KMS-11 (cell line): Measurements from ENCODE around the gene CRKL.
A peak's percentile ranks its signal among the peaks of the same experiment; 100 is the strongest.

Experiments
- H2AFZ ChIP-seq: fragments of 200-600 bp; sonication (generic); 2 replicates; pipeline ENCODE4 v1.6.1; 2016; ENCODE audit warnings: antibody characterized with exemption, mixed run types, low read depth
- H3K27ac ChIP-seq: fragments of 200-600 bp; sonication (generic); 2 replicates; pipeline ENCODE4 v1.6.1; 2016; ENCODE audit warnings: mild to moderate bottlenecking, mixed run types
- H3K27me3 ChIP-seq: fragments of 200-600 bp; sonication (generic); 2 replicates; pipeline ENCODE4 v1.6.1; 2017; ENCODE audit warnings: mild to moderate bottlenecking, low read depth, mixed run types, moderate library complexity; ENCODE audit not compliant: insufficient read depth
- H3K36me3 ChIP-seq: fragments of 200-600 bp; sonication (generic); 2 replicates; pipeline ENCODE4 v1.6.1; 2017; ENCODE audit warnings: mild to moderate bottlenecking, mixed run types; ENCODE audit not compliant: insufficient read depth
- H3K4me1 ChIP-seq: fragments of 200-600 bp; sonication (generic); 2 replicates; pipeline ENCODE4 v1.6.1; 2016; ENCODE audit warnings: mild to moderate bottlenecking, low read depth, mixed run types; ENCODE audit not compliant: poor library complexity, severe bottlenecking
- H3K4me2 ChIP-seq: fragments of 200-600 bp; sonication (generic); 2 replicates; pipeline ENCODE4 v1.7.0; 2016; ENCODE audit warnings: mild to moderate bottlenecking, mixed run types
- H3K4me3 ChIP-seq: fragments of 200-600 bp; sonication (generic); IDR thresholded peaks from 2 replicates; pipeline ENCODE4 v1.6.1; 2017; ENCODE audit warnings: low read depth, low read length, mixed read lengths; ENCODE audit not compliant: insufficient read depth
- H3K79me2 ChIP-seq: fragments of 200-600 bp; sonication (generic); 2 replicates; pipeline ENCODE4 v1.6.1; 2016; ENCODE audit warnings: low read depth, mixed run types; ENCODE audit not compliant: insufficient read depth
- H3K9ac ChIP-seq: fragments of 200-600 bp; sonication (generic); 2 replicates; pipeline ENCODE4 v1.6.1; 2016; ENCODE audit warnings: mild to moderate bottlenecking, mixed run types
- H4K20me1 ChIP-seq: fragments of 200-600 bp; sonication (generic); 2 replicates; pipeline ENCODE4 v1.6.1; 2016; ENCODE audit warnings: mild to moderate bottlenecking, mixed run types; ENCODE audit not compliant: insufficient read depth
- CTCF ChIP-seq: fragments of 200-600 bp; sonication (generic); conservative IDR thresholded peaks from 2 replicates; pipeline ENCODE4 v1.6.1; 2017; ENCODE audit warnings: low read depth, mild to moderate bottlenecking, antibody characterized with exemption, low read length, moderate library complexity, mixed read lengths

CRKL gene

GRCh38 chr22:20920881-20921203 is 3.6 kb downstream of the CRKL start:
- H3K27ac ChIP-seq, result no peak overlapping the region

GRCh38 chr22:20922141-20922751 is 5.0 kb downstream of the CRKL start:
- H3K27ac ChIP-seq, result no peak overlapping the region
- H3K9ac ChIP-seq, result no peak overlapping the region
- no peak for TF ChIP-seq CTCF
- H3K4me1 ChIP-seq, result peaks cover 36% of the 10 kb centered on the region
- peaks cover 48% of the 10 kb centered on the region for H4K20me1 ChIP-seq
- no peak overlapping the region for H3K4me3 ChIP-seq
- peaks cover 98% of the 10 kb centered on the region for H3K79me2 ChIP-seq
- peak overlapping the region; percentile 21; the same call in 1 of the 2 replicates for H3K4me2 ChIP-seq
- H2AFZ ChIP-seq, result no peak overlapping the region
- H3K27me3 ChIP-seq, result no peaks in the 10 kb centered on the region
- no peaks in the 10 kb centered on the region for H3K36me3 ChIP-seq

More at GRCh38 chr22:20920881-20921203, 3.6 kb downstream of the CRKL start:
- Histone ChIP-seq H3K36me3 (no peaks in the 10 kb centered on the region), H2AFZ (no peak overlapping the region), H3K4me3 (no peak overlapping the region), H3K79me2 (peaks cover 84% of the 10 kb centered on the region), H3K4me1 (peaks cover 31% of the 10 kb centered on the region), H4K20me1 (peaks cover 48% of the 10 kb centered on the region), H3K4me2 (peak overlapping the region; percentile 53), H3K27me3 (no peaks in the 10 kb centered on the region), H3K9ac (no peak overlapping the region)
- no peak for TF ChIP-seq CTCF

DNA sequence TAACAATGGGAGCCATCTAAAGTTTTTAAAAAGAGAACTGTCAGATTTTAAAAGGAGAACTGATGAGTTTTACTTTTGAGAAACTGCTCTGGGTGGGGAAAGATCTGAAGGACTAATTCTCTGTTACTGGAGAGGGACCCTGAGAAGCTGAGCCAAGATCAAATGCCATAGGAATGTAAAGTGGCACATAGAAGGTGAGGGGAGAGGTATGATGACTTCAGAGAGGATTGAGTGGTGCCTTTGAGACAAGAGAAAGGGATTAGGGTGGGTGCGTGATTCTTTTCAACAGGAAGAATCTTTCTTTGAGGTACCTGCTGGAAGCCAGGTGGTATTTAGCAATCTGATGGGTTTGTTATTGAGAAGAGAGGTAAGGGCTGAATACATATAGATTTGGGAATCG is 9.0 kb downstream of the CRKL start:
- H3K36me3 ChIP-seq, result no peaks in the 10 kb centered on the region

GRCh38 chr22:20927940-20928572 is 10.8 kb downstream of the CRKL start:
- Histone ChIP-seq H3K4me1 (peaks cover 6% of the 10 kb centered on the region), H3K79me2 (peaks cover 96% of the 10 kb centered on the region), H3K36me3 (no peaks in the 10 kb centered on the region), H3K4me3 (no peak overlapping the region), H2AFZ (no peak overlapping the region), H4K20me1 (peaks cover 50% of the 10 kb centered on the region), H3K27me3 (no peaks in the 10 kb centered on the region), H3K27ac (no peak overlapping the region), H3K9ac (no peak overlapping the region), H3K4me2 (no peak overlapping the region)
- TF ChIP-seq CTCF, result no peak

More for the DNA sequence above, 9.0 kb downstream of the CRKL start:
- no peak overlapping the region for H2AFZ ChIP-seq
- peaks cover 98% of the 10 kb centered on the region for H3K79me2 ChIP-seq
- H3K4me1 ChIP-seq, result peaks cover 20% of the 10 kb centered on the region
- H3K4me3 ChIP-seq, result no peak overlapping the region
- no peak overlapping the region for H3K4me2 ChIP-seq
- H3K27me3 ChIP-seq, result no peaks in the 10 kb centered on the region
- no peak overlapping the region for H3K9ac ChIP-seq
- peaks cover 52% of the 10 kb centered on the region for H4K20me1 ChIP-seq
- TF ChIP-seq CTCF, result no peak
- no peak overlapping the region for H3K27ac ChIP-seq
